VCaP (cell line): Measurements from ENCODE around the gene ARHGAP45.

Experiments used
- H3K27ac ChIP-seq: fragments of 450-650 bp; 2 replicates; pipeline ENCODE4 v1.5.1; 2017
- CTCF ChIP-seq: fragments of 450-650 bp; conservative IDR thresholded peaks from 2 replicates; pipeline ENCODE4 v1.5.1; 2017; ENCODE audit warnings: mild to moderate bottlenecking, moderate library complexity

Gene ARHGAP45

GRCh38 chr19:1134431-1134830 is 67.5 kb downstream of the ARHGAP45 start:
- H3K27ac ChIP-seq = no peak overlapping the region

GRCh38 chr19:1135454-1135853 is 68.5 kb downstream of the ARHGAP45 start:
- H3K27ac ChIP-seq = no peak overlapping the region

More at GRCh38 chr19:1134431-1134830, 67.5 kb downstream of the ARHGAP45 start:
- no peak for TF ChIP-seq CTCF

GRCh38 chr19:1136201-1136600 is 69.2 kb downstream of the ARHGAP45 start:
- no peak for TF ChIP-seq CTCF
- no peak overlapping the region for H3K27ac ChIP-seq

More at GRCh38 chr19:1135454-1135853, 68.5 kb downstream of the ARHGAP45 start:
- no peak for TF ChIP-seq CTCF
